ENCODE data around the gene SRMS. TPM values are rescaled to one million over a fixed set of nuclear protein-coding genes. Genes with fewer than 3 reads are reported as not detected.
A peak's percentile ranks its signal among the peaks of the same experiment; 100 is the strongest.

The SRMS gene
- total RNA-seq, 1 donor from 2014 or later = not detected

DNA sequence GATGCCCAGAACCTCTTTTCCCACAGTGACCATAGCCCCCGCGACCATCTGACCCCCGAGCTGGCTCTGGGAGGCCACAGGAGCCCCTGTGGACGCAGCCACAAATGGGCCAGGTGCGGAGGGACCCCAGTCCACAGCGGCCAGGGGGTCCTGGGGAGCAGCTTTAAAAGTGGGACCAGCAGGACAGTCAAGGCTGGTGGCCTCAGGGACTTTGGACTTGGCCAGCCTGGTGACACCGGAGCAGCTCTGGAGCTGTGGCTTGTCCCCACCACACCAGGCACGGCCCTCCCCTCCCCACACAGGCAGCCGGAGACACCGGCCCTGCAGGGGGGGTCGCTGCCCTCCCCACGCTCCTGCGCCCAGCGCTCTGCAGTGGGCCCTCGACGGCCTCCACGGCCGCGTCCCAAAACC, 9.9 kb upstream of the SRMS start:
- no peak for ATAC-seq
- intact Hi-C loops (cut with DNase I) = no loop called here
- DNase-seq (ENCODE audit: missing footprints) = no peak

DNA sequence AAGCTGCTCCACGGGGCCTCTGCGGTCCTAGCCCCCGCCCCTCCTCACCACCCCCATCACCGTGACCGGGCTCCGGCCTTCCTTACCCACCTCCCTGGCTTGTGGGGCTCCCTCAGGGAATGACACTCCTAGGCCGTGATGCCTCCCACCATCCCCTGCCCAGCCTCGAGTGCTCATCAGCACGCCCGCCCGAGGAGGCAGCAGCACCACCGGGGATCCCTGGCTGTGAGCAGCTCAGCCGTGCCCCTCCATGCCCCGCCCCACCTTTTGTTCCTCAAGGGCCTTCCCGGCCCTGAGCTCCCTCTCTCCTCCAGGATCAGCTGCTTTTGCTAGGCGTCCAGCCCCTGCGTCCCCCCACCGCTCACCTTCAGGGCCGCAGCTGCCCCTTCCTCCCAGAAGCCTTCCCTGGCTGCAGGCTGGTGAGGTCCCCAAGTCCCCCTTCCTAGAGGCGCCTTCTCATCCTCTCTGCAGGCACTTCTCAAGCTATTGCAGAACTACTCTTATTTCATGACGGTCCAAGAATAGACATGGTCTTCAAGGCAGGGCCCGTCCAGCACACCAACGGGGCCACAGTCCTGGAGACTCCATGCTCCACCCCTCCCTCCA, 9.4 kb upstream of the SRMS start:
- intact Hi-C loops (cut with DNase I) = no loop called here
- DNase-seq (ENCODE audit: missing footprints) (no peak), ATAC-seq (no peak)

DNA sequence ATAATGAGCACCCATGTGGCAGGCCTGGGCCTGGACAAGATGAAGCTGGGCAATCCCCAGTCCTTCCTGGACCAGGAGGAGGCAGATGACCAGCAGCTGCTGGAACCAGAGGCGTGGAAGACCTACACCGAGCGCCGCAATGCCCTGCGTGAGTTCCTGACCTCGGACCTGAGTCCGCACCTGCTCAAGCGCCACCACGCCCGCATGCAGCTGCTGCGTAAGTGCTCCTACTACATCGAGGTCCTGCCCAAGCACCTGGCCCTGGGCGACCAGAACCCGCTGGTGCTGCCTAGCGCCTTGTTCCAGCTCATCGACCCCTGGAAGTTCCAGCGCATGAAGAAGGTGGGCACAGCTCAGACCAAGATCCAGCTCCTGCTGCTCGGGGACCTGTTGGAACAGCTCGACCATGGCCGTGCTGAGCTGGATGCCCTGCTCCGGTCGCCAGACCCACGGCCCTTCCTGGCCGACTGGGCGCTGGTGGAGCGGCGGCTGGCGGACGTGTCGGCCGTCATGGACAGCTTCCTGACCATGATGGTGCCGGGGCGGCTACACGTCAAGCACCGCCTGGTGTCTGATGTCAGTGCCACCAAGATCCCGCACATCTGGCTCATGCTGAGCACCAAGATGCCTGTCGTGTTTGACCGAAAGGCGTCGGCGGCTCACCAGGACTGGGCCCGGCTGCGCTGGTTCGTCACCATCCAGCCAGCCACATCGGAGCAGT, 8.3 kb upstream of the SRMS start:
- intact Hi-C loops (cut with DNase I) = no loop called here
- DNase-seq (ENCODE audit: missing footprints) = no peak
- no peak for ATAC-seq

DNA sequence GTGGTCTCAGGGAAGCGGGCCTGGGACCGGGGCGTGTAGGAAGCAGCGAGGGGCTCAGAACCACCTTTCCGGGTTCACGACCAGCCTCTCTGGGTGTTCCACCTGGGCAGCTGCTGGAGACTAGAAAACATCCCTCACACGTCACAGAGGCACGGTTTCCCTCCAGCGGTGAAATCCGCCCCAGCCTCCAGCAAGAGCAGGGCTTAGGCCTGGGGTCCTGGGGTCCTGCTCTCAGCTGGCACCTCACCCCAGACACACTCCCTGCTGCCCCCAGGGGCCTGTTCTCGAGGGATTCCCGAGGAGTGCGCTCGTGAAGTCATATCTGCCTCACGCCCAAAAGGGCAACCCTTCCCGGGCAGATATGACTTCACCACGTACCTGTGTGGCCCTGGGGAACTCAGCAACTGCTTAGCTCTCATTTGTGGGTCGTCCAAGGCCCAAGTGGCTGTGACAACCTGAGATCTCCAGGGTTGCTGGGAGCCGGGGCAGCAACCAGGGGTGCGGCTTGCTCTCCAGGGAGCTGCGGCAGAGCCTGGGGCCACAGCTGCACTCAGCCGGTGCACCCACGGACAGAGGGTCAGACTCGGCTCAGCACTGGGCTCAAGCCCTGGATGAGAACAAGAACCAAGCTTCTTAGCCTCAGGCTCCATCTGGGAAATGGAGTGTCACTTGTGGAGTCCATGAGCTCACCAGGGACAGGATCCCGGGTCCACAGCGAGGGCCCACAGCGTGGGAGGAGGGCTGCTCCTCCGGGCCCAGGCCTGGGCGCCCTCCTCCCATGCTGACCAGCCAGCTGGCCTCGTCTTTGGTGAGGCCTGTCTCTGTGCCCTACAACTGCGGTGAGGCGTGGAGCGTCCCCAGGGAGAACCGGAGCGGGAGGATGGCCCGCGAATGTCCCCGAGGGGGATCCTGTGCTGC, 7.1 kb upstream of the SRMS start:
- intact Hi-C loops (cut with DNase I) = no loop called here
- ATAC-seq (no peak), DNase-seq (ENCODE audit: missing footprints) (no peak)

DNA sequence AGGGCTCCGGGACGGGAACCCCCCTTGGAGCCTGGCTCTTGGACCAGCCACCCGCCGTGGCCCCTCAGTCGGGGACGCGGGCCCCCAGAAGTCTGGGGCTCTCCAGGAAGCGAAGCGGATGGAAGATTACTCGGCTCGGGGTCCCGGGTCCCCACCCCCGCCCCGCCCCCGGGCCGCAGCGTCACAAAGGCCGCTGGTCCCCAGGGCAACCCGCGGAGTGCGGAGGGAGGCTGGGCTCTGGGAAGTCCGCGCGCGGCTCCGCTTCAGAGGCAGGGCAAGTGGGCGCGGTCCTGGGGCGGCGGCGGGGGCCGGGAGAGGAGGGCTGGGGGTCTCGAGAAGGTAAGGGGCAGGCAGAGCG, 6.4 kb upstream of the SRMS start, which contains the start of gene FNDC11:
Gene FNDC11, plus strand, starts transcription at position 227 of the 358 bp plus-strand sequence. CDS start 1,505 bp downstream, outside the sequence.
- intact Hi-C loops (cut with DNase I) = no loop called here
- peak; percentile 49 for ATAC-seq
- no peak for DNase-seq (ENCODE audit: missing footprints)

DNA sequence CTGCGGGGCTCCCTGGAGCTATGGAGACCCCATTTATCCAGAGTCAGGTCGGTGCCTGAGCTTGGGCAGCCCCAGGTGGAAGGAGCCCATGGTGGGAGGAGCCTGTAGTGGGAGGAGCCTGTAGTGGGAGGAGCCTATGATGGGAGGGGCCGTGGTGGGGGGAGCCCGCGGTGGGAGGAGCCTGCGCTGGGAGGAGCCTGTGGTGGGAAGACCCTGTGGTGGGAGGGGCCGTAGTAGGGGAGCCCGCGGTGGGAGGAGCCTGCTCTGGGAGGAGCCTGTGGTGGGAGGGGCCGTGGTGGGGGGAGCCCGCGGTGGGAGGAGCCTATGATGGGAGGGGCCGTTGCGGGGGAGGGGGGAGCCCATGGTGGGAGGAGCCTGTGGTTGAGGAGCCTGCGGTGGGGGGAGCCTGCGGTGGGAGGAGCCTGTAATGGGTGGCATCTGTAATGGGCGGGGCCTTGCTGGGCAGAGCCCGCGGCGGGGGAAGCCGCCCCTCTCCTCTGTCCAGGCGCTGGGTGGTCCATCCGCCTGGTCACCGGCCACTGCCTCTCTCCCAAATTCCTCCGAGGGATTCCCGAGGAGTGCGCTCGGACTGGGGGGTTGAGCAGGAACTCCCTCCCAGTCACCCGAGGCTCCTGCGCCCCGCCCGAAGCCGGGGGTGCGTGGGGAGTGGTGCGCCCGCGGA, 5.8 kb upstream of the SRMS start:
- intact Hi-C loops (cut with DNase I) = no loop called here
- peak; percentile 84 for ATAC-seq
- DNase-seq (ENCODE audit: missing footprints) = peak; percentile 89

DNA sequence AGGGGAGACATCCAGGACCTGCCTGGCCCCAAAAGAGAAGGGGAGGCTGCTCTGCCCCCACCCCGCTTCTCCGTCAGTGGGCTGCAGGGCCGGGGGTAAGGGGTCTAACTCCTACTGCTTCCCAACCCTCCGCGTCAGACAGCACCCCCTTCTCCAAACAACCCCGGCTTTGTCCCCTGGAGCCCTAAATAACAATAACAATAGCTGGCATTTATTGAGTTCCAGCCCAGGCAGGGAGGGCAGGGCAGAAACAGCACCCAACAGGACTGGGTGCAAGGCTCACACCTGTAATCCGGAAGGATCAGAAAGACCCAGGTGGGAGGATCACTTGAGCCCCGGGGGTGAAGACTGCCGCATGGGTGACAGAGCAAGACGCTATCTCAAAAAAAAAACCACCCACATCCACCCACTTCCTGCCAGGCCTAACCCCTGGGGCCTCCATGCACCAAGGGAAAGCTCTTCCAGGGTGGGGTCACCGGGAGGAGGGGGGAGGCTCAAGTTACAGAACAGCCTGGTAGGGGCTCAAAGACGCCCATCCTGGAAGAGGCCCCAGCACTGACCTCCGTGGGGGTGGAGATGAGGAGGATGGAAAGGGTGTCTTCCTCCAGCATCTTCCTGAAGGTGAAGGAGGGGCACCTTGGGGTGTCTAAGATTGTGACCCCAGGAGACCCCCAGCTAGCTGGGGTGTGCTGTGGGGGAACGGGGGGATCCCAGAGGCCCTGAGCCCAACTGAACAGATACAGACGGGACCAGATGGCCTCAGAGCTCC, 5.1 kb upstream of the SRMS start:
- intact Hi-C loops (cut with DNase I) = no loop called here
- DNase-seq (ENCODE audit: missing footprints) (no peak), ATAC-seq (no peak)

DNA sequence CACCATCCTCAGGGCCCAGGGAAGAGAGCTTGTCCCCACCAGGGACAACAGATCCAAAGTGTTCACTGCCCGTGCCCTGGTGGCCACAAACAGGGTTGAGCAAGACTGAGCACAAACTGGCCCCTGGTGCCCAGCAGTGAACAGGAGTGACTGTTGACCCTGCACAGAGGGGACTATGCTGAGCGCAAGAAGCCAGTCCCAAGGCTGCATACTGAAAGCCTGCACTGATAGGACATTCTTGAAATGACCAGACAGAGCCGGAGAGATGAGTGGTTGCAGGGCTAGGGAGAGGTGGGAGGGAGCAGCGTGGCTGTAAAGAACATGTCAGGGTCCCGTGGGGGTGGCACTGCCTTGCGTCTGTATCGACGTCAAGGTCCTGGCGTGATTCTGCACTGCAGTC, 3.5 kb upstream of the SRMS start:
- ATAC-seq (no peak), DNase-seq (ENCODE audit: missing footprints) (no peak)
- intact Hi-C loops (cut with DNase I) = no loop called here

DNA sequence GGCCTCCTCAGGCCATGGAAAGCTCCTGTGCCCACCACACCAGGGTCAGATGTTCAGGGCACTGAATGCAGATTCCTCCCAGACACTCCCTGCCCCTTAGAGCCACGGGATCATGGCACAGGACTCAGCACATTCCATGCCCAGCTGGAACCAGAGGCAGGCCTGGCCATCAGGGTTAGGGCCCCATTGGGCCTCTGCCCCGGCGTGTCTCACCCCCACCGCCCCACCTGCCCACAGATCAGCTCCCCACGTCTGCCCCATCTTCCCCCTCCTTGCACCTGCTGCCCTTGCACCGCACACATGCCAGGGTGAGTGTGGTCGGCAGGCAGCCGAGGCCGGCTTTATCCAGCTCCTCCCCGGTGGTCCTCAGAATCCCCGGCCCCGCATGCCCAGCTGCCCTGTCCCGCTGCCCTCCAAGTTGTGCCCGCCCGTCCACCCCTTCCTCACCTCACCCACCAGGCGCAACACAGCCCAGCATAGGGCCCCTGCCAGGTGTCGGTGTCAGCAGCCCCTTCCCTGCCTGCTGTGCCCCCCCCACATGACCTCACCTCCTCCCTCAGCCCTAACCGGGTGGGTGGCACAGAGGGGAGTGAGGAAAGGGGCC, 2.2 kb upstream of the SRMS start:
- ATAC-seq (no peak), DNase-seq (ENCODE audit: missing footprints) (no peak)
- intact Hi-C loops (cut with DNase I) = no loop called here

DNA sequence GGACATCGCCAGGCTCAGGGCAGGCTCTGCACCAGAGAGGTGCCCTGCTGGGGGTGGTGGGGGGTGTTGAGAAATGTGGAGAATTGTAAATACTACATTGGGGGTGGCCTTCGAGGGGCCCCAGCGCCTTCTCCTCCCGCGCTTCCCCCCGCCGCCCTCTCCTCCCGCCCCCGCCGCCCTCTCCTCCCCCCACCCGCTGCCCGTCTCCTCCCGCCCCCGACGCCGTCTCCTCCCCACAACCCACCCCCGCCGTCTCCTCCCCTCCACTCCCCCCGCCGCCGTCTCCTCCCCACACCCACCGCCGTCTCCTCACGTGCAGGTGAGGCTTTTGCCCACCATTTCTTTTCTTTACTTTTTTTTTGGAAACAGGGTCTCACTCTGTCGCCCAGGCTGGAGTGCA, 1.5 kb upstream of the SRMS start:
- ATAC-seq = no peak
- DNase-seq (ENCODE audit: missing footprints) = no peak
- intact Hi-C loops (cut with DNase I) = no loop called here

DNA sequence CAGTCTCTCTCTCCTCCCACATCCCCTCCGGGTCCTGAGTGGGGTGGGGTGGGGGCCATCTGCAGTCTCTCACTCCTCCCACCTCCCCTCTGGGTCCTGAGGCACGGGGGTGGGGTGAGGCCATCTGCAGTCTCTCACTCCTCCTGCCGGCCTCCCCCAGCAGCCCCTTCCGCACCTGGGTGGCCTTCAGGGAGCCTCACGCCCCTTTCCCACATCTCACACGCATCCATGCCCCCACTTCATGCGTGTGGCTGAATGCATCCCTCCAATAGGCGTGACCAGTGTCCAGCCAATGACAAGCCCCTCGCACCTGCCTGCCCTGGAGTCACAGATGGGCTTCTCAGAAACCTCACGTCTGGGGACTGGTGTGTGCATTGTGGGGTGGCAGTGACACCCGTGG, 993 bp upstream of the SRMS start:
- DNase-seq (ENCODE audit: missing footprints) (no peak), ATAC-seq (no peak)
- intact Hi-C loops (cut with DNase I) = no loop called here

DNA sequence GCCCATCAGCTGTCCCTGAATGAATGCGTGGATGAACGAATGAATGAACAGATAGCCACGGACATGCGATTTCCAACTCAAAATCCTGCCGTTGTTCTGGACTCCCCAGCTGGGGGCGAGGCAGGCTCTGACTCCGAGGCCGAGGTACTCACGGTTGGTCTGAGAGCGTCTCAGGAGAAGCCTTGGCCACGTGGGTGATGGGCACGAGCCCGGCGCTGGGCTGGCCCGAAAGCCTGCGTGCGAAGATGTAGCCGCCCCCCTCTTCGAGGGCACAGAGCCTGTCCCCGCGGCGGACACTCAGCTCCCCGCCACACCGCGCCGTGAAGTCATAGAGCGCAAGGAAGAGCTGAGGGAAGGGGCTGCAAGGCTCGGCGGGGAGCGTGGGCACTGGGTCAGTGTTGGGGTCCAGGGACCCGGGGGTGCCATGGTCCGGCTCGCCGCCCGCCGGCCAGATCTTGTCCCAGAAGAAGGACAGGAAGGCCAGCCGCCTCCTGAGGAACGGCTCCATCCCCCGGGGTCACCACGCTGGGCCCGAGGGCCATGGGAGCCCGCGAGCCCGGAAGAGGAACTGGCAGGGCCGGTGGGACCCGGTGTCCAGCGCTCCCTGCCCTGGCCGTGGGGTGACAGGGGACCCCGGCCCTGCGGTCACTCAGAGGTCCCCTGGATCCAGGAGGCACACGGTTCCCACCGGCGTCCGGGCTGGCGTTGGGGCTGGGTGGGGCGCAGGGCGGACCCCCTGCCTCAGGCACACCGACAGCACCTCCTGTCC, 409 bp downstream of the SRMS start:
- intact Hi-C loops (cut with DNase I) = no loop called here
- ATAC-seq (no peak), DNase-seq (ENCODE audit: missing footprints) (peak; percentile 53)

DNA sequence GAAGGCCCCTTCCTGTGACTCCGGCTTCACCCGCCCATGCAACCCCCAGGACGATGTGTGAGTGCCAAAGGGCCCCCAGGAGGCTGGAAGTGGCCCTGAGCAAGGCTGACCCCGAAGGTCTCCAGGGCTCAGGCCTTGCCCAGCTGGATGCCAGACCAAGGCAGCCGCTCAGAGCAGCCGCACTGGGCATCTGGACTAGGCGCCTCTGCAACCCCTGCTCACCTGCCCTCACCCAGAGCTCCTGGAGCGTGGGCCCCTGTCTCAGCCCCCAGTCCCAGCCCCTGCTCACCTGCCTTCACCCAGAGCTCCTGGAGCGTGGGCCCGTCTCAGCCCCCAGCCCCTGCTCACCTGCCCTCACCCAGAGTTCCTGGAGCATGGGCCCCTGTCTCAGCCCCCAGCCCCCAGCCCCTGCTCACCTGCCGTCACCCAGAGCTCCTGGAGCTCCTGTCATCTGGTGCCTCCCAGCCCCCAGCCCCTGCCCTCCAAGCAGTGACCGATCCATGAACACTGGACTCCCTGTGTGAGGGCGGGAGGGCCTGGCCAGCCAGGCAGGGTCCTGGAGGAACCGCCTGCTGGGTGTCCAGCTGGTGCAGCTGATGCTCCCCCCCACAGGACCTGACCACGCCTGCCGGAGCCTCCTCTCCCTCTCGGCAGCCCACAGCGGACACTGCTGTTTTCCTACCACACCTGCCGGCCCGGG, 1.1 kb downstream of the SRMS start:
- DNase-seq (ENCODE audit: missing footprints) (no peak), ATAC-seq (no peak)
- intact Hi-C loops (cut with DNase I) = no loop called here

DNA sequence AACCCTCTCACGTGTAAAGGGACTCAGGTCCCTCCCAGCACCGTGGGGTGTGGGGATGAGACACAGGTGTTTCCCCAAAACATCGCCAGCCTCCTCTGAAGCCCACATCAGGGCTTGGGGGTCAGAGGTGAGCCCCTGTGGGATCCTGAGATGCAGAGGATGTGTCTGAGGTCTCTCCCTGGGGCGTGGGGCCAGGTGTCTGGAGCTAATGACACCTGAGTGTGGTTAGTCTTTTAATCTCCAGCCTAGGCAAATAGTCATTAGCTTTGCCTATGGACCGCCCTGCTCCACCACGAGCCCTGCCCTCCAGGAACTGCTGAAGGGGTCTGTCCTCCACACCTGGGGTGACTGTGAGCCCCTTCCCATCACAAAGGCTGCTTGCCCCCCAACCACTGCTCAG, 1.7 kb downstream of the SRMS start:
- no peak for DNase-seq (ENCODE audit: missing footprints)
- intact Hi-C loops (cut with DNase I) = no loop called here
- no peak for ATAC-seq

DNA sequence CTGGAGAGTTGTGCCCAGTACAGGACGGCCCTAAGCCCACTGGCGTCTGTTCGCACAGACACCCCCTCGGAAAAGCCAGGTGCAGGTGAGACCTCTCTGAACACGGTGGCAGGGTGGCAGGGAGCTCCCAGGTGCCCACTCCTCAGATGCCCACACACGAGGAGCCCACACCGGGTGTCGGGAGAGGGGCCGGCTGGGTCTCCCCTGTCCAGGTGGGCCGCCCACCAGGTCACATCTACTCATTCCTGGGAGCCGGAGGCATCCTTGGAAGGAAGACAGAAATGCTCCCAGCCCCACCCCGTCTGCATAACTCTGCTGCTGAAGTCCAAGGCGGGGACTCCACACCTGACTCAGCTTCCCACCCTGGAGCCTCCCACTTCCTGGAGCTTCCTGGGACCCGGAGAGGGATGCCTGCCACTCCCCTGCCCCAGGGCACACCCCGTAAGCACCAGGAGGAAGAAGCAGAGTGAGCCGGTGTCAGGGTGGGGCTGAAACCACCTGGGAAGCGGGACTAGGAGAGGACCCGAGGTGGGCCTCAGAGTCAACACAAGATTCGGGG, 2.5 kb downstream of the SRMS start:
- DNase-seq (ENCODE audit: missing footprints) (no peak), ATAC-seq (no peak)
- intact Hi-C loops (cut with DNase I) = no loop called here

DNA sequence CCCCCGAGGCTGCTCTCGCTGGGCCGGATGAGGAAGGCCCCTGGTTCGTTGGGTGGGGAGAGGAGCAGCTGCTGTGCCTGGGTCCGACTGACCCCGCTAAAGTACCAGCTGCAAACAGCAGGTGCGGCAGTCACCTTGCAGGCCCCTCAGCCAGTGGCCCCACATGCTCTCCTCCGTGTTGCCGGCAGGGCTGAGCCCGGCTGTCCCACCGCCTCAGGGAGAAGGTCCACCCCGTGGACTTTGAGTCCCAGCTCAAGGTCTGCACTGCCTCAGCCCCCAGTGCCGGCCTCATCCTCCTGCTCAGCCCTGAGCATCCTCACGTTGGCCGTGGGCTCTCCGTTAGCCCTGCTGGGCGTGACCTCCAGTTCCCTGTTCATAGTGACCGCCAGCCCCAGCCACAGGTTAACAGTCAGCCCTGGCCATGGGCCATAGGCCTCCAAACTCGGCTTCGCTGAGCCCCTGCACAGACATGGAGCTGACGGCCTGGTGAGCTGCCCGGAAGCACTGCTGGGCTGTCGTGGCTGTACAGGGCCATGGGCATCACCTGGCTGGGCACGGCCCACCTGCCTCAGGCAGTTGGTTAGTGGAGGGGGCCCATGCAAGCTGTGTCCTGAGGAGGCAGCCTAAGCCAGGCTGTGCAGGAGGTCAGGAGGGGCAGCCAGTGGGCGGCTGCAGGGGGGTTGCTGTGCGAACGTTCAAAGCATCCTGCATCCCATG, 3.1 kb downstream of the SRMS start:
- no peak for DNase-seq (ENCODE audit: missing footprints)
- intact Hi-C loops (cut with DNase I) = no loop called here
- no peak for ATAC-seq
